Measurements from ENCODE around the gene MORN1. TPM values are rescaled to one million over a fixed set of nuclear protein-coding genes. Genes with fewer than 3 reads are reported as not detected.

MORN1 gene
- total and polyA plus RNA-seq, 2 of the 4 experiments (the other 2 are of a cell fraction): 3.0 to 4.2 TPM

- POLR2A ChIA-PET (ENCODE audit: unreplicated experiment): no interaction called here
- Histone ChIP-seq H3K79me1 (ENCODE audit: low read depth in 1 of 2, low read length in 2 of 2) (peaks cover 26 to 69% of the 10 kb centered on the region in 2 experiments), H3K4ac (ENCODE audit: low read depth, low read length) (no peak overlapping the region), H2BK120ac (ENCODE audit: low read depth, low read length) (no peak overlapping the region), H3K14ac (replicated peaks; ENCODE audit: low read depth, low read length) (no peak overlapping the region), H3K23ac (ENCODE audit: low read depth, low read length) (no peak overlapping the region; the same call in 1 of the 2 replicates), H2BK20ac (ENCODE audit: low read depth, low read length) (no peak overlapping the region), H2AK9ac (replicated peaks; ENCODE audit: low read depth, low read length, poor library complexity) (no peak overlapping the region), H3K56ac (ENCODE audit: extremely low read depth, insufficient read depth, low read length) (no peak overlapping the region), H4K8ac (ENCODE audit: low read depth in 2 of 2, low read length in 2 of 2) (no peak overlapping the region), H3K36me3 (ENCODE audit: control insufficient read depth, insufficient read depth, low read length) (peaks cover 86% of the 10 kb centered on the region), H4K91ac (ENCODE audit: insufficient read depth, low read depth, low read length) (no peak overlapping the region), H3K9me1 (ENCODE audit: insufficient read depth, low read length) (no peaks in the 10 kb centered on the region; the same call in 1 of the 2 replicates), H3K9me3 (ENCODE audit: control insufficient read depth, insufficient read depth, low read length) (no peaks in the 10 kb centered on the region), H3K27me3 (ENCODE audit: control insufficient read depth, insufficient read depth, low read length) (no peaks in the 10 kb centered on the region), H2BK15ac (ENCODE audit: low read depth, low read length) (no peak overlapping the region), H3K4me3 (ENCODE audit: insufficient read depth, low read depth, low read length) (no peak overlapping the region), H4K5ac (ENCODE audit: low read depth, low read length) (no peak overlapping the region), H3K4me2 (ENCODE audit: low read depth, low read length) (no peak overlapping the region), H3K27ac (ENCODE audit: insufficient read depth, low read length) (no peak overlapping the region), H4K20me1 (ENCODE audit: insufficient read depth, low read length) (peaks cover 51% of the 10 kb centered on the region), H3K18ac (ENCODE audit: low read depth, low read length) (no peak overlapping the region), H3K4me1 (ENCODE audit: control insufficient read depth, insufficient read depth, low read length) (peaks cover under 1% of the 10 kb centered on the region; the same call in 1 of the 2 replicates), H2BK5ac (ENCODE audit: low read depth, low read length, poor library complexity, severe bottlenecking) (no peak overlapping the region), H2AFZ (replicated peaks; ENCODE audit: low read length, poor library complexity) (no peak overlapping the region), H3K9ac (ENCODE audit: low read depth, low read length) (no peak overlapping the region), H2AK5ac (ENCODE audit: low read depth, low read length) (no peak overlapping the region)
- CTCF ChIA-PET: no interaction called here
- BruUV-seq (replicated peaks): no TSS peak
- ATAC-seq (ENCODE audit: low read depth): no peak
- intact Hi-C loops (cut with micrococcal nuclease): no loop called here
- dilution Hi-C loops (cut with HindIII; ENCODE audit: low sequenced_read_pairs, unreplicated experiment): no loop called here
- in situ Hi-C loops (cut with MboI; ENCODE audit: low sequenced_read_pairs): loop anchor here (25.0 kb wide), 1 partner anchor 912 kb away; no protein-coding TSS in a partner anchor
- WGBS, 2 experiments (ENCODE audit: extremely low coverage in 2 of 2, insufficient read length in 1 of 2): 73% methylated on average over 7 of the region's 10 CpGs; no CpG with 5 or more reads in 1 of the 2 experiments
- no peak for TF ChIP-seq RCOR1 (IDR thresholded peaks at IDR 0.05; ENCODE audit: insufficient replicate concordance, low read length)
- TF ChIP-seq CHD1 (IDR thresholded peaks at IDR 0.05; ENCODE audit: low read depth, low read length): no peak
- no peak for TF ChIP-seq CTCF (conservative IDR thresholded peaks at IDR 0.05; ENCODE audit: low read depth, low read length)
- TF ChIP-seq POLR2A (IDR thresholded peaks at IDR 0.05; ENCODE audit: low read depth, low read length): no peak
- DNase-seq: no peak
Measured at GRCh38 chr1:2400576-2400909, 9.2 kb upstream of the MORN1 start.

Data from IMR-90 (cell line).